Activated CD8-positive, alpha-beta memory T cell treated with anti-CD3 and anti-CD28 coated beads for 24 hours (primary cell): ENCODE measurements around the gene YARS1.

Experiments
- DNase-seq: peaks from one replicate; pipeline ENCODE4 v3.0.0-alpha.2; 2020

Gene YARS1

GRCh38 chr1:32741413-32742198 is 75.6 kb downstream of the YARS1 start:
- no peak for DNase-seq

DNA sequence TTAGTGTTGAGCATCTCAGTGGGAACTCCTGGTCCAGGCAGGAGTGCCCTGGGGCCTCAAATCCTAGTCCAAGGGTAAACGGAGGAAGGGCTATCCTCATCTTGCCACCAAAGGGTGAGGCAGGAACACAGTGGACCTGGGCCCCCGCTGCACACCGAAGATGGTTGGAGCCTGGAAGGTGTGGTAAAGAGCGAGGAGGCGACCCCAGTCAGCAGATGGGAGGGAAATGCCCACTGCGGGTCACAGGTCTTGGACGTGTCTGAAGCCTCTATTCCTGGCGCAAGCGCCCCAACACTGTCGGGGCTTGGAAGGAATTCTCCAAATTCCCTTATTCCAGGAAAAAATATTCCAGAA is 76.1 kb downstream of the YARS1 start:
- DNase-seq, result no peak

DNA sequence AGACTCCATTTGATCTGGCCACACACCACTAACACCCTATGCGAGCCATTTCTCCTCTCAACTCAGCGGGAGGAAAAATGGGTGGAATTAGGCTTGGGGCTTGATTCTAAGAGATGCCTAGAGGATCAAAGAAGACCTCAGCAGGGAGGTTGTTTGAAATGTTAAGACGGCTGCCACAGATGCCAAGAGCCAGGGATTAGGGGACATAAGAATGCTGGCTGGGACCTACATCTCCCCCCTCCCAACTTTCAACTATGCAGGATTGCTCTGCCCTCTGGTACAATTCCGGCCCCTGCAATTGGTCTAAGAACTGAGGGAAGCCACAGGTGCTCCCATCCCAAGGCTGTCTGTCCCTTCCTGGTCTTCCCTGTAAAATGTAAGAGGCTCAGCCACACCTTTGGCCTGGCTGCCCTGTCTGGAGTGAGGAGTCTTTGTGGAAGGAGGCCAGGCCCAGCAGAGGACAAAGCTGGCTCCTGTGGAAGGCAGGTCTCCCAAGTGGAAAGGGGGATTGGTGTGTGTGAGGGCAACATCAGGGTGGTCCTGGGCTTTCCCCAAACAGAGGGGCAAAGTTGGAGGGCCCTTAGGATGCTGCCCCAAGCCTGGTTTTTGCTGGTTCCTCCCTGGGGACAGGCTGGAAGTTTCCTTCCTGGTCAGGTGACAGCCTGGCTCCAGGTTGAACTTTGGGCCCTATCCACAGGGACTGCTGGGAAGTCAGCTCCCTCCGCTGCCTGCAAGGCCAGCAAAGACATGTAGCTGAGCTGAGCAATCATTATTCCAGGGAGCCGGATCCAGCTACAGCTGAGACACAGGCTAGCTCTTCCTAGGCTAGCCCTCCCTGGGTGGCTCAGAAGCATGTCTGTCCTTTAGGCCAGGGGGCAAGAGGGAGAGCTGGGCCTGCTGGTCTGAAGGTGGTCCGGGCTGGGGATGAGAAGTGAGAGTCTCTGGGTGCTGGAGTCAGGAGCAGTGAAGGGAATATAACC is 80.1 kb downstream of the YARS1 start:
- DNase-seq, result no peak

- DNase-seq, result no peak
Observed at GRCh38 chr1:32733582-32734321, 83.4 kb downstream of the YARS1 start.

DNA sequence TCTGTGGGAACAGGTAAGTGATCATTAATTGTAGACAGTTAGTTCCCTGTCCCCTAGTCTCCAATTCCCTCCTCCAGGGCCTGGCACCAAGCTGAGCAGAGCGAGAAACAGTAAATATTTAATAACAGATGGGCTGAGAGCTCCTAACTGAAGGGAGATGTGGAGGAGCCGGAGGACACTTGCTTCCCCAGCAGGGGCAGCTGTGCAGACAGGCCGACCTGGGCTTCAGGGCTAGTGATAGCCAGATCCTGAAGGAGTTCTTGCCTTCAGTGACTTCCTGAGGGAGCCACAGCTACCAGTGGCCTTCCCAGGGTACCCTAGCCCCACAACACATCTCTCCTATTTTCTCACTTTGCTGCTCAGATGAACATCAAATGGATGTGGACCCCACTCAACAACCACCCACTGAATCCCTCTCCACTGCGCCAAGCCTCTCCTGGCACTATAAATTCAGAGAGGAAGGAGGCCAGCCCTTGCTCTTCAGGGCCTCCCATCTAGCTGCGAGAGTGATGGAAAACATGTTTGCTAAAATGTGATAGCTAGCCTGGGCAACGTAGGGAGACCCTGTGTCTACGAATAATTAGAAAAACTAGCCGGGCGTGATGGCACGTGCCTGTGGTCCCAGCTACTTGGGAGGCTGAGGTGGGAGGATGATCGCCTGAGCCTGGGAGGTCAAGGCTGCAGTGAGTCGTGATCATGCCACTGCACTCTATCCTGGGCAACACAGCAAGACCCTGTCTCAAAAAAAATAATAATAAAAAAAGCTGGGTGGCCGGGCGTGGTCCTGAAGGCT is 87.7 kb downstream of the YARS1 start:
- DNase-seq, result no peak

- no peak for DNase-seq
Observed at GRCh38 chr1:32728413-32729077, 88.6 kb downstream of the YARS1 start.

DNA sequence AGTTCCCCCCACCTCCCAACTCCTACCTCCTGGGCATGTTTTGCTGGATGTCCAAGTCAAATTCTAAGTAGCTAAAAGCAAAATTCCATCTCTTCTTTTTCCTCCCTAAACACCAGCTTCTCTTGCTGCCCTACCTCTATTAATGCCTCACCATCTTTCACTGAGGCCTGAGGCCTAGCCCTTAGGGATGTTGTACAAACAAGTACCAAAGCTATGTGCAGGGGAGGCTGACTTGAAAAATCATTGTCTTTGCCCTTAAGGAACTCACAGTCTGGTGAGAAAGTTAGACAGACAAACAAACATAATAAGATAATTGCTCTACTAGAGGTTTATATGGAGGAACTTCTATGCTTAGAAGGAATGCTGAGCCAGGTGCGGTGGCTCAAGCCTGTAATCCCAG is 89.3 kb downstream of the YARS1 start:
- no peak for DNase-seq

DNA sequence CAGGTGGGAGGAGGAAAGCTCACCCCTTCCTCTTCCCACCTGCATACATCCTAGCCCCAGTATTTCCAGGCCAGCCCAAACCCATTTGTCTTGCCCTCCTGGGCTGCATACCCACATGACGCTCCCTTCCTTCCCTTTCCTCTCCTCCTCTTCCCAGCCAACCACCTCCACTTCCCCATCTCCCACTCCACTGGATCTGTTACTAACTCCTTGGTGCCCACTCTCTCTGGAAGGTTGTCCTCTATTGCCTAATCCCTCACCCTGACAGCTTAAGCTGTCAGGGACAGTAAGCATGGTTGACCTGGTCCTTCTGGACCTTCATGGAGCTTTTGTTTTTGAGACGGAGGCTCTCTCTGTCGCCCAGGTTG is 91.6 kb downstream of the YARS1 start:
- DNase-seq, result no peak
